Smooth muscle cell (in vitro differentiated cells): ENCODE measurements around the gene BCR. TPM values are rescaled to one million over a fixed set of nuclear protein-coding genes. Genes with fewer than 3 reads are reported as not detected.

Experiments
- DNase-seq: peaks from one replicate; lab custom pipeline; 2025; ENCODE audit not compliant: unreplicated experiment; lab: John Stamatoyannopoulos, UW
- H2AFZ ChIP-seq: fragments of 200-600 bp; sonication (generic); 2 replicates; pipeline ENCODE4 v1.6.0; 2016; ENCODE audit warnings: antibody characterized with exemption, low read depth, mild to moderate bottlenecking
- H3F3A ChIP-seq: fragments of 200-600 bp; sonication (generic); 2 replicates; pipeline ENCODE4 v1.6.0; 2017; ENCODE audit warnings: antibody characterized with exemption, low read depth
- H3K27ac ChIP-seq: fragments of 200-600 bp; sonication (generic); 2 replicates; pipeline ENCODE4 v1.5.1; 2016; ENCODE audit warnings: low read depth, mild to moderate bottlenecking
- H3K27me3 ChIP-seq: fragments of 200-600 bp; sonication (generic); 2 replicates; pipeline ENCODE4 v1.6.1; 2016; ENCODE audit warnings: low read depth, mild to moderate bottlenecking
- H3K36me3 ChIP-seq: fragments of 200-600 bp; sonication (generic); 2 replicates; pipeline ENCODE4 v1.5.1; 2016; ENCODE audit warnings: low read depth
- H3K4me1 ChIP-seq: fragments of 200-600 bp; sonication (generic); 2 replicates; pipeline ENCODE4 v1.5.1; 2016; ENCODE audit warnings: low read depth
- H3K4me2 ChIP-seq: fragments of 200-600 bp; sonication (generic); 2 replicates; pipeline ENCODE4 v1.6.0; 2016; ENCODE audit warnings: mild to moderate bottlenecking
- H3K4me3 ChIP-seq: fragments of 200-600 bp; sonication (generic); 2 replicates; pipeline ENCODE4 v1.5.1; 2016; ENCODE audit warnings: mild to moderate bottlenecking
- H3K79me2 ChIP-seq: fragments of 200-600 bp; sonication (generic); 2 replicates; pipeline ENCODE4 v1.6.0; 2016; ENCODE audit warnings: low read depth, mild to moderate bottlenecking
- H3K9ac ChIP-seq: fragments of 200-600 bp; sonication (generic); 2 replicates; pipeline ENCODE4 v1.6.0; 2016; ENCODE audit warnings: low read depth
- H3K9me3 ChIP-seq: fragments of 200-600 bp; sonication (generic); replicated peaks from 2 replicates; pipeline ENCODE4 v1.5.1; 2016; ENCODE audit warnings: low read depth
- H4K20me1 ChIP-seq: fragments of 200-600 bp; sonication (generic); 2 replicates; pipeline ENCODE4 v1.6.0; 2016; ENCODE audit warnings: low read depth
- CTCF ChIP-seq: fragments of 200-600 bp; sonication (generic); IDR thresholded peaks from 2 replicates; pipeline ENCODE4 v1.5.1; 2017; ENCODE audit warnings: borderline replicate concordance, mild to moderate bottlenecking, antibody characterized with exemption; ENCODE audit not compliant: insufficient read depth, poor library complexity, severe bottlenecking
- WGBS: methylation state at CpG from one replicate; pipeline ENCODE4 v1.1.7; 2016; ENCODE audit warnings: low lambda C conversion rate; 5-methylcytosine and 5-hydroxymethylcytosine counted together
- polyA plus RNA-seq: library from polyadenylated mRNA; unstranded; fragments of >200 nt; fragmentation: Nextera tagmentation; extraction: Ambion mirVana; gene quantifications from 2 replicates; pipeline ENCODE4 v1.2.1, GENCODE V29; 2016
- total RNA-seq: library from RNA; depleted of rRNA; stranded (reverse); fragments of >200 nt; gene quantifications from 2 replicates; pipeline ENCODE4 v1.2.3, GENCODE V29; 2014

BCR gene
- total and polyA plus RNA-seq, 2 experiments from 2014 or later, result 11.1 to 13.4 TPM

GRCh38 chr22:23255506-23256170, 75.3 kb downstream of the BCR start:
- DNase-seq, result no peak
- no peak for TF ChIP-seq CTCF
- H3K27ac ChIP-seq, result no peak overlapping the region
- peaks cover 96% of the 10 kb centered on the region for H4K20me1 ChIP-seq
- H3F3A ChIP-seq, result no peaks in the 10 kb centered on the region
- no peak overlapping the region for H2AFZ ChIP-seq
- H3K79me2 ChIP-seq, result no peaks in the 10 kb centered on the region
- no peaks in the 10 kb centered on the region for H3K27me3 ChIP-seq
- H3K9ac ChIP-seq, result no peak overlapping the region
- no peak overlapping the region for H3K4me2 ChIP-seq
- no peak overlapping the region for H3K4me3 ChIP-seq
- no peaks in the 10 kb centered on the region for H3K4me1 ChIP-seq
- no peaks in the 10 kb centered on the region for H3K36me3 ChIP-seq
- WGBS, result 90% methylated on average over 8 of the region's 8 CpGs
- H3K9me3 ChIP-seq, result no peaks in the 10 kb centered on the region

- Histone ChIP-seq H3K27me3 (no peaks in the 10 kb centered on the region), H3K9ac (no peak overlapping the region), H3F3A (no peaks in the 10 kb centered on the region), H3K9me3 (no peaks in the 10 kb centered on the region), H3K4me3 (no peak overlapping the region), H3K4me2 (no peak overlapping the region), H3K79me2 (no peaks in the 10 kb centered on the region), H2AFZ (no peak overlapping the region), H3K36me3 (no peaks in the 10 kb centered on the region), H3K4me1 (no peaks in the 10 kb centered on the region), H4K20me1 (peaks cover 96% of the 10 kb centered on the region), H3K27ac (no peak overlapping the region)
- TF ChIP-seq CTCF, result no peak
- whole genome bisulfite sequencing, result 95% methylated on average over 10 of the region's 10 CpGs
- no peak for DNase-seq
These were observed 76.0 kb downstream of the BCR start for GRCh38 chr22:23256171-23256932.

GRCh38 chr22:23256986-23257888, 76.9 kb downstream of the BCR start:
- no peak overlapping the region for H2AFZ ChIP-seq
- peaks cover 87% of the 10 kb centered on the region for H4K20me1 ChIP-seq
- no peaks in the 10 kb centered on the region for H3K36me3 ChIP-seq
- no peak overlapping the region for H3K4me3 ChIP-seq
- no peak overlapping the region for H3K27ac ChIP-seq
- H3K4me1 ChIP-seq, result no peaks in the 10 kb centered on the region
- H3K9me3 ChIP-seq, result no peaks in the 10 kb centered on the region
- WGBS, result 75% methylated on average over 19 of the region's 19 CpGs
- H3F3A ChIP-seq, result no peaks in the 10 kb centered on the region
- no peak for DNase-seq
- no peak for TF ChIP-seq CTCF
- H3K27me3 ChIP-seq, result no peaks in the 10 kb centered on the region
- no peak overlapping the region for H3K9ac ChIP-seq
- H3K4me2 ChIP-seq, result no peak overlapping the region
- H3K79me2 ChIP-seq, result no peaks in the 10 kb centered on the region
